HEK293 (cell line): ENCODE results near the gene LIME1.

Experiments
- SP2 ChIP-seq: fragments of 450-650 bp; formaldehyde crosslinking; IDR thresholded peaks from 2 replicates; pipeline ENCODE4 v1.5.1; 2016; ENCODE audit warnings: missing biosample characterization, missing genetic modification characterization
- ZNF132 ChIP-seq: fragments of 450-650 bp; formaldehyde crosslinking; IDR thresholded peaks from 2 replicates; pipeline ENCODE4 v1.5.1; 2017; ENCODE audit warnings: missing biosample characterization, missing genetic modification characterization, borderline replicate concordance
- ZNF157 ChIP-seq: fragments of 450-650 bp; formaldehyde crosslinking; IDR thresholded peaks from 2 replicates; pipeline ENCODE4 v1.5.1; 2016; ENCODE audit warnings: missing biosample characterization, missing genetic modification characterization
- ZNF24 ChIP-seq: fragments of 450-650 bp; formaldehyde crosslinking; IDR thresholded peaks from 2 replicates; pipeline ENCODE4 v1.5.1; 2016; ENCODE audit warnings: missing biosample characterization, missing genetic modification characterization
- ZNF266 ChIP-seq: fragments of 450-650 bp; formaldehyde crosslinking; IDR thresholded peaks from 2 replicates; pipeline ENCODE4 v1.5.1; 2016; ENCODE audit warnings: missing biosample characterization, missing genetic modification characterization, low read depth
- ZNF658 ChIP-seq: fragments of 450-650 bp; formaldehyde crosslinking; IDR thresholded peaks from 2 replicates; pipeline ENCODE4; 2016; ENCODE audit warnings: missing biosample characterization, missing genetic modification characterization
- TF ChIP-seq, protein P1 (sequence below): fragments of 450-650 bp; formaldehyde crosslinking; IDR thresholded peaks from 2 replicates; pipeline ENCODE4 v1.5.1; 2016; ENCODE audit warnings: missing biosample characterization, missing genetic modification characterization
- TF ChIP-seq, protein P2 (sequence below): IDR thresholded peaks from 2 replicates; pipeline ENCODE4 v1.6.1; 2011; ENCODE audit warnings: mild to moderate bottlenecking, low read depth, low read length, borderline replicate concordance
- TF ChIP-seq, protein P3 (sequence below): fragments of 450-650 bp; formaldehyde crosslinking; IDR thresholded peaks from 2 replicates; pipeline ENCODE4 v1.5.1; 2016; ENCODE audit warnings: missing biosample characterization, missing genetic modification characterization
- TF ChIP-seq, protein P4 (sequence below): fragments of 450-650 bp; formaldehyde crosslinking; IDR thresholded peaks from 2 replicates; pipeline ENCODE4 v1.5.1; 2016; ENCODE audit warnings: missing biosample characterization, missing genetic modification characterization
- TF ChIP-seq, protein P5 (sequence below): fragments of 450-650 bp; formaldehyde crosslinking; IDR thresholded peaks from 2 replicates; pipeline ENCODE4 v1.5.1; 2016; ENCODE audit warnings: missing biosample characterization, missing genetic modification characterization
- TF ChIP-seq, protein P6 (sequence below): fragments of 450-650 bp; formaldehyde crosslinking; IDR thresholded peaks from 2 replicates; pipeline ENCODE4; 2016; ENCODE audit warnings: missing biosample characterization, missing genetic modification characterization
- TF ChIP-seq, protein P7 (sequence below): fragments of 450-650 bp; formaldehyde crosslinking; IDR thresholded peaks from 2 replicates; pipeline ENCODE4 v1.5.1; 2016; ENCODE audit warnings: missing biosample characterization, missing genetic modification characterization

DNA sequence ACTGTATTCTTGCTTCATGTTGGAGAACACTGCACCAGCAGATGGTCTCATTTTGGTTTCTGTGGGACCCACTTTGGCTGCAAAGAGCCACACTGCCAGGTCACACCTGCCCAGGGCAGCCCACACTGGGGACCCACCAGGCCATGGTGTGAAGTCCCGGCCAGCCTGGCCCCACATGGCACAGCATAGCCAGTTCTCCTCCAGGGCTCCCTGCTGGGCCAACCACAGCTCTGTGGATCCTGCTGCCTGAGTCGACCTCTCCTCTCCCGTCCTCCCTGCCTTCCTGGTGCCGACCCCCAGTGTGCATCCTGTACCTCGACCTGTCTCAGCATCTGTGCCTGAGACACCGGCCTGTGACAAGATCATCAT, 31.7 kb upstream of the LIME1 start:
- TF ChIP-seq SP2 (tag by site-specific recombination) (no peak), ZNF132 (no peak), ZNF266 (no peak), ZNF157 (tag by site-specific recombination) (no peak), ZNF24 (tag by site-specific recombination) (no peak), ZNF658 (tag by site-specific recombination) (no peak)
- TF ChIP-seq, protein P1, sequence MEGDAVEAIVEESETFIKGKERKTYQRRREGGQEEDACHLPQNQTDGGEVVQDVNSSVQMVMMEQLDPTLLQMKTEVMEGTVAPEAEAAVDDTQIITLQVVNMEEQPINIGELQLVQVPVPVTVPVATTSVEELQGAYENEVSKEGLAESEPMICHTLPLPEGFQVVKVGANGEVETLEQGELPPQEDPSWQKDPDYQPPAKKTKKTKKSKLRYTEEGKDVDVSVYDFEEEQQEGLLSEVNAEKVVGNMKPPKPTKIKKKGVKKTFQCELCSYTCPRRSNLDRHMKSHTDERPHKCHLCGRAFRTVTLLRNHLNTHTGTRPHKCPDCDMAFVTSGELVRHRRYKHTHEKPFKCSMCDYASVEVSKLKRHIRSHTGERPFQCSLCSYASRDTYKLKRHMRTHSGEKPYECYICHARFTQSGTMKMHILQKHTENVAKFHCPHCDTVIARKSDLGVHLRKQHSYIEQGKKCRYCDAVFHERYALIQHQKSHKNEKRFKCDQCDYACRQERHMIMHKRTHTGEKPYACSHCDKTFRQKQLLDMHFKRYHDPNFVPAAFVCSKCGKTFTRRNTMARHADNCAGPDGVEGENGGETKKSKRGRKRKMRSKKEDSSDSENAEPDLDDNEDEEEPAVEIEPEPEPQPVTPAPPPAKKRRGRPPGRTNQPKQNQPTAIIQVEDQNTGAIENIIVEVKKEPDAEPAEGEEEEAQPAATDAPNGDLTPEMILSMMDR: no peak
- TF ChIP-seq, protein P2, sequence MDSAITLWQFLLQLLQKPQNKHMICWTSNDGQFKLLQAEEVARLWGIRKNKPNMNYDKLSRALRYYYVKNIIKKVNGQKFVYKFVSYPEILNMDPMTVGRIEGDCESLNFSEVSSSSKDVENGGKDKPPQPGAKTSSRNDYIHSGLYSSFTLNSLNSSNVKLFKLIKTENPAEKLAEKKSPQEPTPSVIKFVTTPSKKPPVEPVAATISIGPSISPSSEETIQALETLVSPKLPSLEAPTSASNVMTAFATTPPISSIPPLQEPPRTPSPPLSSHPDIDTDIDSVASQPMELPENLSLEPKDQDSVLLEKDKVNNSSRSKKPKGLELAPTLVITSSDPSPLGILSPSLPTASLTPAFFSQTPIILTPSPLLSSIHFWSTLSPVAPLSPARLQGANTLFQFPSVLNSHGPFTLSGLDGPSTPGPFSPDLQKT: no peak
- TF ChIP-seq, protein P3, sequence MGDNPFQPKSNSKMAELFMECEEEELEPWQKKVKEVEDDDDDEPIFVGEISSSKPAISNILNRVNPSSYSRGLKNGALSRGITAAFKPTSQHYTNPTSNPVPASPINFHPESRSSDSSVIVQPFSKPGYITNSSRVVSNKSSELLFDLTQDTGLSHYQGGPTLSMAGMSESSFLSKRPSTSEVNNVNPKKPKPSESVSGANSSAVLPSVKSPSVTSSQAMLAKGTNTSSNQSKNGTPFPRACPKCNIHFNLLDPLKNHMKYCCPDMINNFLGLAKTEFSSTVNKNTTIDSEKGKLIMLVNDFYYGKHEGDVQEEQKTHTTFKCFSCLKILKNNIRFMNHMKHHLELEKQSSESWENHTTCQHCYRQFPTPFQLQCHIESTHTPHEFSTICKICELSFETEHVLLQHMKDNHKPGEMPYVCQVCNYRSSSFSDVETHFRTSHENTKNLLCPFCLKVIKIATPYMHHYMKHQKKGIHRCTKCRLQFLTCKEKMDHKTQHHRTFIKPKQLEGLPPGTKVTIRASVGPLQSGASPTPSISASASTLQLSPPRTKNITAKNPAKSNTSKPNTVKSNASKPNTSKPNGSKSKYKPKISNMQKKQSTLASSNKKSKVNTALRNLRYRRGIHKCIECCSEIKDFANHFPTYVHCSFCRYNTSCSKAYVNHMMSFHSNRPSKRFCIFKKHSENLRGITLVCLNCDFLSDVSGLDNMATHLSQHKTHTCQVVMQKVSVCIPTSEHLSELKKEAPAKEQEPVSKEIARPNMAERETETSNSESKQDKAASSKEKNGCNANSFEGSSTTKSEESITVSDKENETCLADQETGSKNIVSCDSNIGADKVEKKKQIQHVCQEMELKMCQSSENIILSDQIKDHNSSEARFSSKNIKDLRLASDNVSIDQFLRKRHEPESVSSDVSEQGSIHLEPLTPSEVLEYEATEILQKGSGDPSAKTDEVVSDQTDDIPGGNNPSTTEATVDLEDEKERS (tag by site-specific recombination): no peak
- TF ChIP-seq, protein P4, sequence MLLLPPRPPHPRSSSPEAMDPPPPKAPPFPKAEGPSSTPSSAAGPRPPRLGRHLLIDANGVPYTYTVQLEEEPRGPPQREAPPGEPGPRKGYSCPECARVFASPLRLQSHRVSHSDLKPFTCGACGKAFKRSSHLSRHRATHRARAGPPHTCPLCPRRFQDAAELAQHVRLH (tag by site-specific recombination): no peak
- TF ChIP-seq, protein P5, sequence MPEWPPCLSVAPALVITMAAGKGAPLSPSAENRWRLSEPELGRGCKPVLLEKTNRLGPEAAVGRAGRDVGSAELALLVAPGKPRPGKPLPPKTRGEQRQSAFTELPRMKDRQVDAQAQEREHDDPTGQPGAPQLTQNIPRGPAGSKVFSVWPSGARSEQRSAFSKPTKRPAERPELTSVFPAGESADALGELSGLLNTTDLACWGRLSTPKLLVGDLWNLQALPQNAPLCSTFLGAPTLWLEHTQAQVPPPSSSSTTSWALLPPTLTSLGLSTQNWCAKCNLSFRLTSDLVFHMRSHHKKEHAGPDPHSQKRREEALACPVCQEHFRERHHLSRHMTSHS (tag by site-specific recombination): no peak
- TF ChIP-seq, protein P6, sequence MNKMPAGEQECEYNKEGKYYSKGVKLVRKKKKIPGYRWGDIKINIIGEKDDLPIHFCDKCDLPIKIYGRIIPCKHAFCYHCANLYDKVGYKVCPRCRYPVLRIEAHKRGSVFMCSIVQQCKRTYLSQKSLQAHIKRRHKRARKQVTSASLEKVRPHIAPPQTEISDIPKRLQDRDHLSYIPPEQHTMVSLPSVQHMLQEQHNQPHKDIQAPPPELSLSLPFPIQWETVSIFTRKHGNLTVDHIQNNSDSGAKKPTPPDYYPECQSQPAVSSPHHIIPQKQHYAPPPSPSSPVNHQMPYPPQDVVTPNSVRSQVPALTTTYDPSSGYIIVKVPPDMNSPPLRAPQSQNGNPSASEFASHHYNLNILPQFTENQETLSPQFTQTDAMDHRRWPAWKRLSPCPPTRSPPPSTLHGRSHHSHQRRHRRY (tag by site-specific recombination): no peak
- TF ChIP-seq, protein P7, sequence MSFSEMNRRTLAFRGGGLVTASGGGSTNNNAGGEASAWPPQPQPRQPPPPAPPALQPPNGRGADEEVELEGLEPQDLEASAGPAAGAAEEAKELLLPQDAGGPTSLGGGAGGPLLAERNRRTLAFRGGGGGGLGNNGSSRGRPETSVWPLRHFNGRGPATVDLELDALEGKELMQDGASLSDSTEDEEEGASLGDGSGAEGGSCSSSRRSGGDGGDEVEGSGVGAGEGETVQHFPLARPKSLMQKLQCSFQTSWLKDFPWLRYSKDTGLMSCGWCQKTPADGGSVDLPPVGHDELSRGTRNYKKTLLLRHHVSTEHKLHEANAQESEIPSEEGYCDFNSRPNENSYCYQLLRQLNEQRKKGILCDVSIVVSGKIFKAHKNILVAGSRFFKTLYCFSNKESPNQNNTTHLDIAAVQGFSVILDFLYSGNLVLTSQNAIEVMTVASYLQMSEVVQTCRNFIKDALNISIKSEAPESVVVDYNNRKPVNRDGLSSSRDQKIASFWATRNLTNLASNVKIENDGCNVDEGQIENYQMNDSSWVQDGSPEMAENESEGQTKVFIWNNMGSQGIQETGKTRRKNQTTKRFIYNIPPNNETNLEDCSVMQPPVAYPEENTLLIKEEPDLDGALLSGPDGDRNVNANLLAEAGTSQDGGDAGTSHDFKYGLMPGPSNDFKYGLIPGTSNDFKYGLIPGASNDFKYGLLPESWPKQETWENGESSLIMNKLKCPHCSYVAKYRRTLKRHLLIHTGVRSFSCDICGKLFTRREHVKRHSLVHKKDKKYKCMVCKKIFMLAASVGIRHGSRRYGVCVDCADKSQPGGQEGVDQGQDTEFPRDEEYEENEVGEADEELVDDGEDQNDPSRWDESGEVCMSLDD (tag by site-specific recombination): no peak
